CD14-positive monocyte (primary cell): ENCODE results near the gene PRDX3. TPM values are rescaled to one million over a fixed set of nuclear protein-coding genes. Genes with fewer than 3 reads are reported as not detected.
A peak's percentile ranks its signal among the peaks of the same experiment; 100 is the strongest.

ENCODE experiments used
- DNase-seq, 3 donors: peaks; one replicate each; pipeline ENCODE4 v3.0.0-alpha.2; 2011 to 2022
- H2AFZ ChIP-seq: 2 replicates; pipeline ENCODE4 v1.6.0; 2012; ENCODE audit warnings: mild to moderate bottlenecking, low read depth, low read length, inconsistent platforms; ENCODE audit not compliant: insufficient read depth, poor library complexity, severe bottlenecking
- H3K27ac ChIP-seq, 2 donors: 1 replicate in 1 of 2; 2 replicates in 1 of 2; pipeline ENCODE4 v1.5.1; 2012 to 2013; ENCODE audit warnings: low read length in 2 of 2, control low read depth in 1 of 2, inconsistent platforms in 1 of 2, low read depth in 1 of 2, mild to moderate bottlenecking in 1 of 2
- H3K27me3 ChIP-seq, 2 donors: one replicate each; pipeline versions ENCODE4 v1.6.0 to v1.6.1; 2011 to 2013; ENCODE audit warnings: low read length in 2 of 2; ENCODE audit not compliant: control insufficient read depth in 2 of 2, insufficient read depth in 2 of 2
- H3K36me3 ChIP-seq, 2 donors: replicated peaks in 1 of 2; 1 replicate in 1 of 2; 2 replicates in 1 of 2; pipeline versions ENCODE4 v1.5.1 to v1.6.1; 2012 to 2013; ENCODE audit warnings: low read length in 2 of 2, control low read depth in 1 of 2, inconsistent platforms in 1 of 2, mild to moderate bottlenecking in 1 of 2; ENCODE audit not compliant: insufficient read depth in 2 of 2, control insufficient read depth in 1 of 2
- H3K4me1 ChIP-seq, 2 donors: 1 replicate in 1 of 2; 2 replicates in 1 of 2; pipeline versions ENCODE4 v1.5.1 to v1.6.1; 2012 to 2013; ENCODE audit warnings: low read length in 2 of 2, control low read depth in 1 of 2, inconsistent platforms in 1 of 2, mild to moderate bottlenecking in 1 of 2, moderate library complexity in 1 of 2; ENCODE audit not compliant: insufficient read depth in 2 of 2, control insufficient read depth in 1 of 2
- H3K4me2 ChIP-seq: replicated peaks from 2 replicates; pipeline ENCODE3; 2012; ENCODE audit warnings: low read length, moderate library complexity, mild to moderate bottlenecking; ENCODE audit not compliant: poor library complexity, severe bottlenecking; ENCODE audit errors: extremely low read depth
- H3K4me3 ChIP-seq, 3 experiments: fragments of 200-600 bp in 1 of 3; sonication (generic) in 1 of 3; replicated peaks in 1 of 3; 1 replicate in 2 of 3; 2 replicates in 1 of 3; pipeline ENCODE4 v1.5.1; 2011 to 2013; ENCODE audit warnings: low read length in 3 of 3, mild to moderate bottlenecking in 3 of 3, control low read depth in 2 of 3, low read depth in 2 of 3, inconsistent platforms in 1 of 3, moderate library complexity in 1 of 3
- H3K79me2 ChIP-seq: 2 replicates; pipeline ENCODE4 v1.6.0; 2012; ENCODE audit warnings: mild to moderate bottlenecking, control low read depth, inconsistent platforms, low read length, moderate library complexity; ENCODE audit not compliant: insufficient read depth
- H3K9ac ChIP-seq: 2 replicates; pipeline ENCODE4 v1.6.0; 2017; ENCODE audit warnings: low read length, mild to moderate bottlenecking; ENCODE audit not compliant: insufficient read depth, poor library complexity, severe bottlenecking
- H3K9me3 ChIP-seq, 2 donors: replicated peaks in 1 of 2; 1 replicate in 1 of 2; 2 replicates in 1 of 2; pipeline versions ENCODE4 v1.5.1 to v1.6.1; 2012 to 2013; ENCODE audit warnings: low read length in 2 of 2, control low read depth in 1 of 2; ENCODE audit not compliant: control insufficient read depth in 1 of 2, insufficient read depth in 1 of 2
- H4K20me1 ChIP-seq: 2 replicates; pipeline ENCODE4 v1.6.0; 2012; ENCODE audit warnings: mild to moderate bottlenecking, low read length, control low read depth, moderate library complexity; ENCODE audit not compliant: insufficient read depth
- H3K27ac Mint-ChIP-seq, 7 donors: one replicate each; pipeline ENCODE4 v1.8.0; 2020; ENCODE audit warnings: mild to moderate bottlenecking in 7 of 7, mixed read lengths in 7 of 7, moderate library complexity in 6 of 7, inconsistent platforms in 2 of 7
- H3K27me3 Mint-ChIP-seq, 3 donors: one replicate each; pipeline ENCODE4 v1.8.0; 2021 to 2022; ENCODE audit warnings: low read depth in 3 of 3, mild to moderate bottlenecking in 3 of 3, mixed read lengths in 3 of 3, moderate library complexity in 3 of 3, inconsistent platforms in 1 of 3
- H3K36me3 Mint-ChIP-seq, 2 donors: one replicate each; pipeline ENCODE4 v1.8.0; 2020; ENCODE audit warnings: mixed read lengths in 2 of 2, inconsistent platforms in 1 of 2, mild to moderate bottlenecking in 1 of 2
- H3K4me1 Mint-ChIP-seq: one replicate; pipeline ENCODE4 v1.8.0; 2020; ENCODE audit warnings: mild to moderate bottlenecking, mixed read lengths
- H3K4me3 Mint-ChIP-seq, 2 donors: one replicate each; pipeline ENCODE4 v1.8.0; 2020; ENCODE audit warnings: mild to moderate bottlenecking in 2 of 2, mixed read lengths in 2 of 2, moderate library complexity in 1 of 2
- H3K9me3 Mint-ChIP-seq, 7 donors: one replicate each; pipeline ENCODE4 v1.8.0; 2020 to 2022; ENCODE audit warnings: mixed read lengths in 7 of 7, mild to moderate bottlenecking in 6 of 7, moderate library complexity in 6 of 7, inconsistent platforms in 2 of 7
- CTCF ChIP-seq: fragments of 200-600 bp; IDR thresholded peaks from one replicate; pipeline ENCODE4 v1.8.0; 2022; ENCODE audit warnings: antibody characterized with exemption, mild to moderate bottlenecking
- WGBS: methylation state at CpG from one replicate; pipeline ENCODE4 v1.1.5; 2013; ENCODE audit warnings: missing lambda C conversion rate; ENCODE audit not compliant: insufficient coverage; 5-methylcytosine and 5-hydroxymethylcytosine counted together
- intact Hi-C, 2 donors: fragments of 100-400 bp; cut with micrococcal nuclease; formaldehyde crosslinking; loops; one replicate each; pipeline versions ENCODE4 v1.15.0 to v1.15.1; 2023
- polyA plus RNA-seq, 3 donors: library from polyadenylated mRNA; depleted of rRNA in 1 of 3; unstranded in 2 of 3; stranded (reverse) in 1 of 3; fragments of 300-500 nt in 2 of 3; fragments of >200 nt in 1 of 3; fragmentation: Illumina TruSeq in 2 of 3; gene quantifications; 1 replicate in 2 of 3; 2 replicates in 1 of 3; pipeline ENCODE4 v1.2.3, GENCODE V29; 2012 to 2021

The PRDX3 gene
- polyA plus RNA-seq, 3 donors = 81.9 to 459 (median 410) TPM

DNA sequence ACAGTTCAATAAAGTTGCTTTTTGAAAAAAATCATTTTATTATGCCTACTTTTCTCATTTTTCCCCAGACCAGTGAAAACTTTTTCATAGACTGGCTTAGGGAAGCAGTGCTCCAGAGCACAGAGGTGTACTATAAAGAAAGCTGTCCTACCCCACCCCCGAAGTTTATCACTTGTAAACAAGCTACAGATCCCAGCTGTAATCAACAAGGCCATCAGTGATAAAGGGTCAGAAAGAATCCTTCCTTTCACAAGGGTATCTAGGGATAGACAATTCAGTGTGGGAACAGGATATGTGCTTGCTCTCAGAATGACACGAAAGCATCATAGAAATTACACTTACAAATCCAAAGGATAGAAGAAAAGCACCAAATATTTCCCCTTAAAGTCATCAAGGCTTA lies 4.5 kb downstream of the PRDX3 start:
- Histone ChIP-seq H4K20me1 (peaks cover 28% of the 10 kb centered on the region), H3K36me3 (peaks cover 51 to 74% of the 10 kb centered on the region in 2 donors), H2AFZ (no peak overlapping the region), H3K27ac (peak overlapping the region in 1 of 2 donors; percentile 22), H3K9me3 (no peaks in the 10 kb centered on the region), H3K27me3 (no peaks in the 10 kb centered on the region), H3K4me1 (peaks cover 29 to 31% of the 10 kb centered on the region in 2 donors), H3K4me2 (no peak overlapping the region), H3K79me2 (peaks cover 51% of the 10 kb centered on the region), H3K9ac (no peak overlapping the region), H3K4me3 (no peak overlapping the region)
- TF ChIP-seq CTCF = no peak
- no CpG with 5 or more reads among the region's 2 CpGs for WGBS
- peaks cover 51 to 67% of the 10 kb centered on the region in 2 donors for H3K36me3 Mint-ChIP-seq
- peaks cover 33% of the 10 kb centered on the region for H3K4me1 Mint-ChIP-seq
- H3K9me3 Mint-ChIP-seq = no peaks in the 10 kb centered on the region
- peak overlapping the region in 1 of 7 donors; percentile 41 for H3K27ac Mint-ChIP-seq
- H3K27me3 Mint-ChIP-seq = no peaks in the 10 kb centered on the region
- no peak overlapping the region for H3K4me3 Mint-ChIP-seq
- no peak for DNase-seq
- intact Hi-C loops = no loop called here

GRCh38 chr10:119167041-119167440 lies 11.6 kb downstream of the PRDX3 start:
- WGBS = 92% methylated on average over 3 of the region's 8 CpGs
- intact Hi-C loops = loop anchor here in 1 of 2 donors (5.0 kb wide), 1 partner anchor 35 kb away; no protein-coding TSS in a partner anchor

More at GRCh38 chr10:119167041-119167440, 11.6 kb downstream of the PRDX3 start:
- Histone ChIP-seq H3K79me2 (peaks cover 21% of the 10 kb centered on the region), H3K4me2 (no peak overlapping the region), H2AFZ (peak overlapping the region; percentile 97), H3K4me3 (no peak overlapping the region), H3K36me3 (peaks cover 41 to 51% of the 10 kb centered on the region in 2 donors), H3K4me1 (peaks cover 22 to 28% of the 10 kb centered on the region in 2 donors), H4K20me1 (no peaks in the 10 kb centered on the region), H3K27me3 (no peaks in the 10 kb centered on the region), H3K27ac (peak overlapping the region; percentile 76 to 92), H3K9me3 (no peaks in the 10 kb centered on the region), H3K9ac (no peak overlapping the region)
- H3K27me3 Mint-ChIP-seq = peaks cover 0 to 1% (median 0%) of the 10 kb centered on the region in 3 donors
- peaks cover 33% of the 10 kb centered on the region for H3K4me1 Mint-ChIP-seq
- no peak for DNase-seq
- H3K36me3 Mint-ChIP-seq = peaks cover 48 to 52% of the 10 kb centered on the region in 2 donors
- peak overlapping the region; percentile 88 to 95 (median 94) for H3K27ac Mint-ChIP-seq
- TF ChIP-seq CTCF = no peak
- no peaks in the 10 kb centered on the region for H3K9me3 Mint-ChIP-seq
- H3K4me3 Mint-ChIP-seq = peak overlapping the region in 1 of 2 donors; percentile 85
